ENCODE measurements around the gene FASTKD2. TPM values are rescaled to one million over a fixed set of nuclear protein-coding genes. Genes with fewer than 3 reads are reported as not detected.

The FASTKD2 gene
- total and polyA plus RNA-seq, 2 of the 4 experiments (the other 2 are of a cell fraction) = 17.6 to 50.4 TPM

DNA sequence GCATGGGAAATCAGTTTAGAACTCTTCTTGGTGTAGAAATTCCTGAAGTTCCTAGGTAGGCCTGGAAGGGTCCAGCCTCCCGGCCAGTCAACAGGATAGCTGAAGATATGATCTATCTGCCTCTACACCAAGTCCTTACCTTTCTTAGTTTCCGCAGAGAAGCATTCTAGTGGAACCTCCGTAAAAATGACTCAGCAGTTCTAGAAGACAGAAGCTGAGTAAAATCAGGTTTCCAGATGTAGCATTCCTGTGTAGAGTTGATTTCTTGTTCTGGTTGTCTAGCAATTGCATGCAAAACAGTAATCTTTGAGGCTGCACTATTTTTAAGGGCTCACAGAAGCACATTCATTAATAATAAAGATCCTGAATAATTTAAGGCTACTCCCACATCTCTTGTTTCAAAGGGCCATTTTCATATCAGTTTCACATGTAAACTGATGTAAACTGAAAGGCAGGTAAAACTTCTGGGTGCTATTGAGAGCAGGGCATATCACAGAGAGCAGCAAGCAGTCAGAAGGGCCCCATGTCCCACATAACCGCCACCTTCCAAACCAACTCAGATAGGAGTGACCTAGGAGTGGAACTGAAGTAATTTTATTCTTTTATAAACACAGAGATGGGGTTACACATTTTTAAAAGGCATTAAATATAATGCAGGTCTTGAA lies 44.0 kb upstream of the FASTKD2 start:
- CTCF ChIA-PET = no interaction called here
- Histone ChIP-seq H3K4ac (ENCODE audit: low read depth, low read length) (no peak overlapping the region), H3K27ac (ENCODE audit: insufficient read depth, low read length) (no peak overlapping the region), H2BK5ac (ENCODE audit: low read depth, low read length, poor library complexity, severe bottlenecking) (no peak overlapping the region), H3K4me1 (ENCODE audit: control insufficient read depth, insufficient read depth, low read length) (no peaks in the 10 kb centered on the region), H3K4me3 (ENCODE audit: insufficient read depth, low read depth, low read length) (no peak overlapping the region), H4K5ac (ENCODE audit: low read depth, low read length) (no peak overlapping the region), H3K27me3 (ENCODE audit: control insufficient read depth, insufficient read depth, low read length) (no peaks in the 10 kb centered on the region), H3K14ac (replicated peaks; ENCODE audit: low read depth, low read length) (no peak overlapping the region), H2AK9ac (replicated peaks; ENCODE audit: low read depth, low read length, poor library complexity) (no peak overlapping the region), H4K8ac (ENCODE audit: low read depth in 2 of 2, low read length in 2 of 2) (no peak overlapping the region), H4K91ac (ENCODE audit: insufficient read depth, low read depth, low read length) (no peak overlapping the region), H3K9me3 (ENCODE audit: control insufficient read depth, insufficient read depth, low read length) (no peaks in the 10 kb centered on the region), H3K9me1 (ENCODE audit: insufficient read depth, low read length) (no peaks in the 10 kb centered on the region), H2AFZ (replicated peaks; ENCODE audit: low read length, poor library complexity) (no peak overlapping the region), H3K4me2 (ENCODE audit: low read depth, low read length) (no peak overlapping the region), H2BK15ac (ENCODE audit: low read depth, low read length) (no peak overlapping the region), H2BK120ac (ENCODE audit: low read depth, low read length) (no peak overlapping the region), H3K79me1 (ENCODE audit: low read depth in 1 of 2, low read length in 2 of 2) (no peaks in the 10 kb centered on the region), H2BK20ac (ENCODE audit: low read depth, low read length) (no peak overlapping the region), H3K9ac (ENCODE audit: low read depth, low read length) (no peak overlapping the region), H3K56ac (ENCODE audit: extremely low read depth, insufficient read depth, low read length) (no peak overlapping the region), H3K36me3 (ENCODE audit: control insufficient read depth, insufficient read depth, low read length) (no peaks in the 10 kb centered on the region), H4K20me1 (ENCODE audit: insufficient read depth, low read length) (no peaks in the 10 kb centered on the region), H2AK5ac (ENCODE audit: low read depth, low read length) (no peak overlapping the region), H3K18ac (ENCODE audit: low read depth, low read length) (no peak overlapping the region), H3K23ac (ENCODE audit: low read depth, low read length) (no peak overlapping the region)
- dilution Hi-C loops (cut with HindIII; ENCODE audit: low sequenced_read_pairs, unreplicated experiment) (no loop called here), in situ Hi-C loops (cut with MboI; ENCODE audit: low sequenced_read_pairs) (no loop called here), intact Hi-C loops (cut with micrococcal nuclease) (no loop called here)
- DNase-seq (no peak), ATAC-seq (ENCODE audit: low read depth) (no peak)
- TF ChIP-seq NFE2L2 (IDR thresholded peaks at IDR 0.05; ENCODE audit: low read depth, low read length) = peak; percentile 38; the same call in 1 of the 2 replicates
- TF ChIP-seq, protein P1, sequence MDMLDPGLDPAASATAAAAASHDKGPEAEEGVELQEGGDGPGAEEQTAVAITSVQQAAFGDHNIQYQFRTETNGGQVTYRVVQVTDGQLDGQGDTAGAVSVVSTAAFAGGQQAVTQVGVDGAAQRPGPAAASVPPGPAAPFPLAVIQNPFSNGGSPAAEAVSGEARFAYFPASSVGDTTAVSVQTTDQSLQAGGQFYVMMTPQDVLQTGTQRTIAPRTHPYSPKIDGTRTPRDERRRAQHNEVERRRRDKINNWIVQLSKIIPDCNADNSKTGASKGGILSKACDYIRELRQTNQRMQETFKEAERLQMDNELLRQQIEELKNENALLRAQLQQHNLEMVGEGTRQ (IDR thresholded peaks at IDR 0.05; ENCODE audit: low read depth, low read length) = no peak
- TF ChIP-seq RFX5 (IDR thresholded peaks at IDR 0.05; ENCODE audit: low read depth, low read length) = no peak
- no TSS peak for BruUV-seq (replicated peaks)
- POLR2A ChIA-PET (ENCODE audit: unreplicated experiment) = no interaction called here
- WGBS, 2 experiments (ENCODE audit: extremely low coverage in 2 of 2, insufficient read length in 1 of 2) = no CpG with 5 or more reads among the region's 4 CpGs
